GM18499 (cell line): ENCODE measurements around the gene EPHB2.

Experiments used
- ATAC-seq: cut with Tn5 transposase; IDR thresholded peaks from one replicate; pipeline ENCODE4 v1.9.1; 2021; ENCODE audit warnings: moderate number of reproducible peaks; ENCODE audit not compliant: insufficient read depth, unreplicated experiment

The EPHB2 gene

GRCh38 chr1:22895357-22895756, 184.7 kb downstream of the EPHB2 start:
- no peak for ATAC-seq

GRCh38 chr1:22896184-22896583, 185.5 kb downstream of the EPHB2 start:
- ATAC-seq, result no peak

DNA sequence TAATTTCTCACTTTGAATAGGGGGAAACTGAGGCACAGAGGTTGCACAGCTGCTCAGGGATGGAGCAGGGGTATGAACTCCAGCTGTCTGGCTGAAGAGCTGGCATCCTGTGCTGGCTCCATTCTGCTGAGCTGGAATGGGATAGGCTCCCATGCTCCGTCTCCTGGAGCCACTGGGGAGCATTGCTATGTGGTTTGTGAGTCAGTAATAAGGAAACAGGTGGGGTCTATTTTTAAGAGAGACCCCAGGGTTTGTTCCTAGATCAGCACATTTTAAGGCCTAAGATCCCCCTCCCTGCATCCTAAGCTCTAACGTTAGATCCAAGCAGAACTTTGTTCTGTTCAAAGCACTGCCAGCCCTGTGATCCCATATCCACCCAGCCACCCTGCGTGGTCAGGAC, 189.8 kb downstream of the EPHB2 start:
- no peak for ATAC-seq

GRCh38 chr1:22903113-22903512, 192.5 kb downstream of the EPHB2 start:
- ATAC-seq, result no peak

GRCh38 chr1:22906968-22907367, 196.3 kb downstream of the EPHB2 start:
- ATAC-seq, result no peak

GRCh38 chr1:22907528-22907927, 196.9 kb downstream of the EPHB2 start:
- no peak for ATAC-seq

DNA sequence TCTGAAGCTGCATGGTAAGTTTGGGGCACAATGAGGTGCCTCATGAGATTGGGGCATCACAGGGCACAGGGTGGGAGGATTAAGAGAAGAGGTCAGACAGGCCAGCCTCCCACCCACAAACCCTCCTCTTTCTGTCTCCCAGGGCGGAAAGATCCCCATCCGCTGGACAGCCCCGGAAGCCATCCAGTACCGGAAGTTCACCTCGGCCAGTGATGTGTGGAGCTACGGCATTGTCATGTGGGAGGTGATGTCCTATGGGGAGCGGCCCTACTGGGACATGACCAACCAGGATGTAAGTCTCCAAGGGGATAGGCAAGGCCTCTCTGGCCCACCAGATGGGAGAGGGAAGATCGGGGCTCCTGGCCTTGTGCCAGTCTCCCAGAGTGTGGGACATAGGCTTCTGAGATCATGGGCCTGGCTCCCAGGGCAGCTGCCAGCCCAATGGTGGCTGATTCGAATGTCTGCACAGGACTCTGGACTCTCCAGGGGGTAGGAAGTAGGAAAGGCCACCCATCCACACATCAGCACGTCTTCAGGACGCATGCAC, 198.3 kb downstream of the EPHB2 start:
- no peak for ATAC-seq

DNA sequence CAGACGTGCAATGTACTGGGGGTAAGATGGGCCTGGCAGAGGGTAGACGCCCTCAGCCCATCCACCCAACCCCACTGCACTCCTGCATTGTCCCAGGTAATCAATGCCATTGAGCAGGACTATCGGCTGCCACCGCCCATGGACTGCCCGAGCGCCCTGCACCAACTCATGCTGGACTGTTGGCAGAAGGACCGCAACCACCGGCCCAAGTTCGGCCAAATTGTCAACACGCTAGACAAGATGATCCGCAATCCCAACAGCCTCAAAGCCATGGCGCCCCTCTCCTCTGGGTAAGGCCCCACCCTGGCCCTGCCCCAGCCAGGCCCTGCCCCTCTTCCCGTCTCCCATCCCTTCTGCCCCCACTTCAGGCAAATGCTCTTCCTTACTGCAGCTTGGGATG, 199.6 kb downstream of the EPHB2 start:
- ATAC-seq, result no peak

GRCh38 chr1:22910986-22911651, 200.5 kb downstream of the EPHB2 start:
- ATAC-seq, result no peak

DNA sequence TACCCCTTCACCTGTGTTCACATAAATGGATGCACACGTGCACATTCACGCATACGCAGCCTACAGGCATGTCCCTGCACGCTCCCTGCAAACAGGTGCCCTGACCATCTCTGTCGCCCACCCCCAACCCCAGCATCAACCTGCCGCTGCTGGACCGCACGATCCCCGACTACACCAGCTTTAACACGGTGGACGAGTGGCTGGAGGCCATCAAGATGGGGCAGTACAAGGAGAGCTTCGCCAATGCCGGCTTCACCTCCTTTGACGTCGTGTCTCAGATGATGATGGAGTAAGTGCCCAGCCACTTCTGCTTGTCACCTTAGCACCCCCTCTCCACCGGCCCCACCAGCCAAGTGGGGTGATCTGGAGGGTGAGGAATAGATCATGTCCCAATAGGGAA, 201.7 kb downstream of the EPHB2 start:
- ATAC-seq, result no peak

- ATAC-seq, result no peak
These were observed 202.9 kb downstream of the EPHB2 start for GRCh38 chr1:22913421-22914141.

GRCh38 chr1:22914156-22914555, 203.5 kb downstream of the EPHB2 start:
- ATAC-seq, result no peak

GRCh38 chr1:22914633-22915217, 204.1 kb downstream of the EPHB2 start:
- no peak for ATAC-seq

DNA sequence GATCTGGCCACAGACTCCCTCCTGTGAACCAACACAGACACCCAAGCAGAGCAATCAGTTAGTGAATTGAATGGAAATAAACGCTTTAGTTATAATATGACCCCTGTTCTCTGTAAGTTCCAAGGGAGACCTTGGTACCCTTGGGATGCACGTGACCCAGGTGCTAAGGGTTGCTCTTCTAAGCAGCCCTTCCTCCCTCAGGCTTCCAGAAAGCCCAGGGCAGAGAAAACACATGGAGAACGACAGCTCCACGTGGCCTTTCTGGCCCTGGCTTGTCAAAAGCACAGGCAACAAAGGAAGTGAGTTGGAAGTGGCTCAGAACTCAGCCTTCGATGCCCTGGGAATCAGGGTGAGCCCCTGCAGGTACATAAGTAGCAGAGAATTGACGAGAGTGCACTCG, 204.6 kb downstream of the EPHB2 start:
- ATAC-seq, result no peak

DNA sequence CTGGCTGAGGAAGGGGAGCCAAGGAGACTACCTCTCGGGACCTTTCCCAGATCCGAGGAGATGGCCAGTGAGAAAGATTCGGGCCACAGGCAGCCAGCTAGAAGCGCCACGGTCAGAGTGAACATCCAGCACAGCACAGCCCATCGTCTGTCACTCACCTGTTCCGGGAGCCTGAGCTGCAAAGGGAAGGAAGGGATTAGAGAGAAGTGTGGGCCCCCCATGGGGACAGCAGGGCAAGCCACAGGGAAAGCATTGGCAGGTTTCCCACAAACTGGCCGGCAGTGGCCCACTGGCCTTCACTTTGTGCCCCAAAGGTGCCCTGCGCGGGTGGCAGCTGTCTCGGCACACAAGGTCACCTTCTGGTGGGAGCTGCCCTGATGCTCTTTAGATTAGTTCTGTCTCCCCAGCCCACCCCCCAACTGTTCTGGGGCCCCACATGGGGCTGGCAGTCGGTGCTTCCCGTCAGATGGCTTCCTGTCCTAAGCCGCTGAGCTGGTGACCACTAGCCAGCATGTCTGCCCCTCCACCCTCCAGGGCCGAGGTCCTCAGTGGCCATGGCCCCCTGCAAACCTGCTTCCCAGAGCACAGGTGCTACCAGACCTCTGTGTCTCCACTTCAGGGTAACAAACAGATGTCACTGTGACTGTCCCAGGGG, 205.3 kb downstream of the EPHB2 start:
- no peak for ATAC-seq

DNA sequence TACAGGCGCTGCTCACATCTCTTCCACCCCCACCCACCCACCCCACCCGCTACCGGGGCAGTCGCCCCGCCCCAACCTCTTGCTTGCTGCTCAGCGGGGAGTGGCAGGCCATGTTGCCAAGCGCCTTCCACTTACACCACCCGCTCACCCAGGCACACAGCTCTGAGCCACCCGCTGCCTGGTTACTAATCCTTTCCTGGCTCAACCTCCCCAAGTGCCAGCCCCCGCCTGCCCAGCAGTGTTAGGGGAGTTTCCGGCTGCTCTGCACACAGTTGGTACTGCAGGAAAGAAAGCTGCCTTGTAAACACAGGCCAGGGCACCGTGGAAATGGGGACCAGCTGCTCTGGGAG, 205.8 kb downstream of the EPHB2 start:
- no peak for ATAC-seq

GRCh38 chr1:22917989-22918388, 207.3 kb downstream of the EPHB2 start:
- ATAC-seq, result no peak

DNA sequence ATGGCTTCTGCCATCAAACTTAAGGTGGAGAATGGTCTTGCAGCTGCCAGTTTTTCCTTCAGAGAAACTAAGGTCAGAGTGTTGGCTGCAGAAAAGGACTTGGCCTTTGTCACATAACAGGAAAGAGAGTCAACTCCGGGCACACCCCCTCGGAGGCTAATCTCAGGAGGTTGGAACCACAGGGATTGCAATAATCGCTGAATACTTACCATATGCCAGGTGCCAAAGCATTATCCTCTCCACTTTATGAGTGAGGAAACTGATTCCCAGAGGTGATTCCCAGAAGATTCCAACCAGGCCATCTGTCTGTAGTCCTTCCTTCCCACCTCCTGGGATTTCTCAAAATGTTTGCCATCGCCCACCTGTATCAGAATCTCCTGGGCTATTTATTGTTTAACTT, 208.0 kb downstream of the EPHB2 start:
- no peak for ATAC-seq

- no peak for ATAC-seq
These were observed 208.8 kb downstream of the EPHB2 start for GRCh38 chr1:22919341-22920025.

DNA sequence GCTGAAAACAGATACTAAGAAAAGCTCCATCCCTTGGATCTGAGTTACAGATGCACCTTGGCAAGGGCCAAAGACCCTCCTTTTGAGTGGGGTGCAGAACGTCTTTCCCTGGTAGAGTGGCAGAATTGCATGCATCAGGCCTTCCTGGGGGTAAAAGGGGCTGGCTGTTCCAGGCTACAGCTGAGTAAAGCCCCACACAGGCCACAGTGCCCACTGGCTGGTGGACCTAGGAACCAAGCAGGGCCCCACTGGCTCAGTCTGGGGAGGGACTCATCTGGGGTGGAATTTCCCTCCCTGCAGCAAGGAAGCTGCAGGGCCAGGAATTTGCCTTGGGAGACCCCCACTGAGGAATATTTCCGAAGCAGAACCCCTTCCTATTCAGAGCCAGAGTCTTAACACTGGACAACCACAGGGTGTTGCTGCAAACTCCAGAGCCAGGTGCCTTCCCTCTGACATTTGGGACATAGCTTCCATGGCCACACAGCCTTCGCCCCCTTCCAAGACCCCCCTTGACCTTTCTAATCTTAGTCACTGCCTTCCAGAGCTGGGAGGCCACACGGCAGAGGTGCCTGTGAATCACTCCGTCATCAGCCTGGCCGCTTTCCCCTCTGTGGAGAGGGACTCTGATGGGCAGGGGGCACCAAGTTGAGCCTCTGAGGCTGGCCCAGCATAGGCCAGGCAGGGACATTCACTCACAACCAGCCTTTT, 209.5 kb downstream of the EPHB2 start:
- no peak for ATAC-seq
